Activated CD8-positive, alpha-beta T cell treated with anti-CD3 and anti-CD28 coated beads, Interleukin-2, amount 10 ng/mL, durations not matched to agents 7 days and 5 days (primary cell): Measurements from ENCODE around the gene RTP2. TPM values are rescaled to one million over a fixed set of nuclear protein-coding genes. Genes with fewer than 3 reads are reported as not detected.

ENCODE experiments used
- ATAC-seq: fragments of 150-1000 bp; cut with Tn5 transposase; one replicate; pipeline ENCODE4 v1.10.0; 2021; ENCODE audit warnings: moderate library complexity
- CTCF ChIA-PET: fragments of 350-600 bp; sonication (Branson Sonifier 250); formaldehyde crosslinking; loops from one replicate; lab custom pipeline; 2021; ENCODE audit warnings: antibody characterized with exemption; lab: Charles Lee
- POLR2A ChIA-PET: fragments of 350-600 bp; sonication (Branson Sonifier 250); formaldehyde crosslinking; loops from one replicate; lab custom pipeline; 2021; ENCODE audit warnings: antibody characterized with exemption; lab: Charles Lee
- DNase-seq: peaks from one replicate; pipeline ENCODE4 v3.0.0-alpha.2; 2020
- H3K27ac Mint-ChIP-seq: one replicate; pipeline ENCODE4 v1.8.0; 2021; ENCODE audit warnings: mild to moderate bottlenecking, mixed read lengths
- H3K27me3 Mint-ChIP-seq: one replicate; pipeline ENCODE4 v1.8.0; 2021; ENCODE audit warnings: low read depth, mixed read lengths
- H3K36me3 Mint-ChIP-seq: one replicate; pipeline ENCODE4 v1.8.0; 2021; ENCODE audit warnings: low read depth, mixed read lengths
- H3K4me1 Mint-ChIP-seq: one replicate; pipeline ENCODE4 v1.8.0; 2021; ENCODE audit warnings: low read depth, mixed read lengths
- H3K4me3 Mint-ChIP-seq: one replicate; pipeline ENCODE4 v1.8.0; 2021; ENCODE audit warnings: mild to moderate bottlenecking, mixed read lengths
- H3K9me3 Mint-ChIP-seq: one replicate; pipeline ENCODE4 v1.8.0; 2022; ENCODE audit warnings: mixed read lengths; ENCODE audit not compliant: insufficient read depth
- total RNA-seq, 2 experiments: library from RNA; stranded (reverse); gene quantifications; one replicate each; pipeline ENCODE4 v1.2.3, GENCODE V29; 2021

Gene RTP2
- total RNA-seq, 2 experiments from 2014 or later = not detected

- H3K27me3 Mint-ChIP-seq = peaks cover 7% of the 10 kb centered on the region
- no peak overlapping the region for H3K27ac Mint-ChIP-seq
- ChIA-PET POLR2A (no interaction called here), CTCF (interaction anchor here (1.3 kb wide), 1 partner anchor 135 kb away, joined by 3 read pairs; no protein-coding TSS in a partner anchor)
- no peaks in the 10 kb centered on the region for H3K36me3 Mint-ChIP-seq
- no peak for DNase-seq
- no peaks in the 10 kb centered on the region for H3K9me3 Mint-ChIP-seq
- H3K4me1 Mint-ChIP-seq = peaks cover 3% of the 10 kb centered on the region
- H3K4me3 Mint-ChIP-seq = no peak overlapping the region
- no peak for ATAC-seq
These were observed 6.3 kb upstream of the RTP2 start for GRCh38 chr3:187708696-187709095.

- no peaks in the 10 kb centered on the region for H3K36me3 Mint-ChIP-seq
- POLR2A ChIA-PET = no interaction called here
- no peak for ATAC-seq
These were observed 4.6 kb upstream of the RTP2 start for GRCh38 chr3:187706971-187707370.

GRCh38 chr3:187705164-187705563 is 2.8 kb upstream of the RTP2 start:
- POLR2A ChIA-PET = no interaction called here

More at GRCh38 chr3:187706971-187707370, 4.6 kb upstream of the RTP2 start:
- Mint-ChIP-seq H3K4me1 (no peaks in the 10 kb centered on the region), H3K4me3 (no peak overlapping the region), H3K27ac (no peak overlapping the region), H3K27me3 (peaks cover 7% of the 10 kb centered on the region), H3K9me3 (no peaks in the 10 kb centered on the region)
- no peak for DNase-seq
- CTCF ChIA-PET = no interaction called here

GRCh38 chr3:187700249-187700648 is 2.1 kb downstream of the RTP2 start:
- H3K36me3 Mint-ChIP-seq = no peaks in the 10 kb centered on the region
- POLR2A ChIA-PET = interaction anchor here (0.7 kb wide), 1 partner anchor 1144 kb away, joined by 3 read pairs; no protein-coding TSS in a partner anchor
- no peaks in the 10 kb centered on the region for H3K9me3 Mint-ChIP-seq
- DNase-seq = no peak
- peaks cover 9% of the 10 kb centered on the region for H3K27me3 Mint-ChIP-seq
- H3K27ac Mint-ChIP-seq = no peak overlapping the region
- no peak overlapping the region for H3K4me3 Mint-ChIP-seq
- no peaks in the 10 kb centered on the region for H3K4me1 Mint-ChIP-seq
- no peak for ATAC-seq
- CTCF ChIA-PET = interaction anchor here (4.9 kb wide), 1 partner anchor 20 kb away, joined by 35 read pairs; no protein-coding TSS in a partner anchor

More at GRCh38 chr3:187705164-187705563, 2.8 kb upstream of the RTP2 start:
- no peak for ATAC-seq
- Mint-ChIP-seq H3K4me1 (no peaks in the 10 kb centered on the region), H3K27ac (no peak overlapping the region), H3K9me3 (no peaks in the 10 kb centered on the region), H3K36me3 (no peaks in the 10 kb centered on the region), H3K4me3 (no peak overlapping the region), H3K27me3 (peaks cover 10% of the 10 kb centered on the region)
- DNase-seq = no peak
- CTCF ChIA-PET = interaction anchor here (1.5 to 4.6 kb wide), 2 partner anchors 11 to 26 kb away, joined by 7 to 30 read pairs; no protein-coding TSS in a partner anchor

- peaks cover 15% of the 10 kb centered on the region for H3K27me3 Mint-ChIP-seq
- no peaks in the 10 kb centered on the region for H3K4me1 Mint-ChIP-seq
- H3K9me3 Mint-ChIP-seq = no peaks in the 10 kb centered on the region
- ATAC-seq = no peak
- POLR2A ChIA-PET = no interaction called here
- H3K4me3 Mint-ChIP-seq = no peak overlapping the region
- no peaks in the 10 kb centered on the region for H3K36me3 Mint-ChIP-seq
- no peak for DNase-seq
- CTCF ChIA-PET = interaction anchor here (0.5 kb wide), 1 partner anchor 156 kb away, joined by 3 read pairs; no protein-coding TSS in a partner anchor
- no peak overlapping the region for H3K27ac Mint-ChIP-seq
These were observed 3.6 kb downstream of the RTP2 start for GRCh38 chr3:187698499-187699399.

GRCh38 chr3:187696021-187696420 is 6.3 kb downstream of the RTP2 start:
- DNase-seq (no peak), ATAC-seq (no peak)
- Mint-ChIP-seq H3K9me3 (no peaks in the 10 kb centered on the region), H3K4me1 (no peaks in the 10 kb centered on the region), H3K36me3 (no peaks in the 10 kb centered on the region), H3K27me3 (peaks cover 19% of the 10 kb centered on the region), H3K4me3 (no peak overlapping the region), H3K27ac (no peak overlapping the region)
- CTCF ChIA-PET = interaction anchor here (1.2 to 4.5 kb wide), 3 partner anchors 17 to 377 kb away, joined by 4 to 20 read pairs (median 4); no protein-coding TSS in a partner anchor
- POLR2A ChIA-PET = no interaction called here

GRCh38 chr3:187695449-187695848 is 6.9 kb downstream of the RTP2 start:
- CTCF ChIA-PET = interaction anchor here (1.2 to 4.5 kb wide), 3 partner anchors 16 to 376 kb away, joined by 4 to 20 read pairs (median 4); no protein-coding TSS in a partner anchor
- H3K27ac Mint-ChIP-seq = no peak overlapping the region
- H3K9me3 Mint-ChIP-seq = no peaks in the 10 kb centered on the region
- POLR2A ChIA-PET = no interaction called here
- H3K27me3 Mint-ChIP-seq = peaks cover 23% of the 10 kb centered on the region
- H3K36me3 Mint-ChIP-seq = no peaks in the 10 kb centered on the region
- no peaks in the 10 kb centered on the region for H3K4me1 Mint-ChIP-seq
- ATAC-seq (no peak), DNase-seq (no peak)
- H3K4me3 Mint-ChIP-seq = no peak overlapping the region

GRCh38 chr3:187694801-187695200 is 7.6 kb downstream of the RTP2 start:
- DNase-seq (no peak), ATAC-seq (no peak)
- H3K27me3 Mint-ChIP-seq = peaks cover 23% of the 10 kb centered on the region
- CTCF ChIA-PET = interaction anchor here (4.5 kb wide), 1 partner anchor 16 kb away, joined by 20 read pairs; no protein-coding TSS in a partner anchor
- no peak overlapping the region for H3K4me3 Mint-ChIP-seq
- H3K9me3 Mint-ChIP-seq = no peaks in the 10 kb centered on the region
- H3K36me3 Mint-ChIP-seq = no peaks in the 10 kb centered on the region
- no peak overlapping the region for H3K27ac Mint-ChIP-seq
- no peaks in the 10 kb centered on the region for H3K4me1 Mint-ChIP-seq
- POLR2A ChIA-PET = no interaction called here

- no peak for DNase-seq
- no peak for ATAC-seq
- CTCF ChIA-PET = interaction anchor here (1.0 to 4.5 kb wide), 2 partner anchors 13 to 14 kb away, joined by 4 to 20 read pairs; no protein-coding TSS in a partner anchor
- peaks cover 29% of the 10 kb centered on the region for H3K27me3 Mint-ChIP-seq
- H3K27ac Mint-ChIP-seq = no peak overlapping the region
- no peak overlapping the region for H3K4me3 Mint-ChIP-seq
- H3K36me3 Mint-ChIP-seq = no peaks in the 10 kb centered on the region
- no peaks in the 10 kb centered on the region for H3K9me3 Mint-ChIP-seq
- no peaks in the 10 kb centered on the region for H3K4me1 Mint-ChIP-seq
- POLR2A ChIA-PET = no interaction called here
These were observed 8.9 kb downstream of the RTP2 start for GRCh38 chr3:187693431-187693830.

- no peak overlapping the region for H3K4me3 Mint-ChIP-seq
- H3K9me3 Mint-ChIP-seq = no peaks in the 10 kb centered on the region
- no peaks in the 10 kb centered on the region for H3K36me3 Mint-ChIP-seq
- H3K4me1 Mint-ChIP-seq = no peaks in the 10 kb centered on the region
- ChIA-PET CTCF (interaction anchor here (1.0 kb wide), 1 partner anchor 11 kb away, joined by 4 read pairs; no protein-coding TSS in a partner anchor), POLR2A (no interaction called here)
- DNase-seq (no peak), ATAC-seq (no peak)
- H3K27ac Mint-ChIP-seq = no peak overlapping the region
- H3K27me3 Mint-ChIP-seq = peaks cover 28% of the 10 kb centered on the region
These were observed 12.4 kb downstream of the RTP2 start for GRCh38 chr3:187689984-187690383.

- no peaks in the 10 kb centered on the region for H3K36me3 Mint-ChIP-seq
- H3K9me3 Mint-ChIP-seq = no peaks in the 10 kb centered on the region
- H3K4me3 Mint-ChIP-seq = no peak overlapping the region
- peaks cover 3% of the 10 kb centered on the region for H3K4me1 Mint-ChIP-seq
- DNase-seq (no peak), ATAC-seq (no peak)
- H3K27ac Mint-ChIP-seq = no peak overlapping the region
- POLR2A ChIA-PET = interaction anchor here (0.6 kb wide), 1 partner anchor 130 kb away, joined by 4 read pairs; no protein-coding TSS in a partner anchor
- CTCF ChIA-PET = interaction anchor here (1.0 to 2.6 kb wide), 3 partner anchors 27 to 368 kb away, joined by 3 to 10 read pairs (median 3); no protein-coding TSS in a partner anchor
- peaks cover 30% of the 10 kb centered on the region for H3K27me3 Mint-ChIP-seq
These were observed 15.6 kb downstream of the RTP2 start for GRCh38 chr3:187686621-187687273.
